SK-N-SH treated with all-trans-retinoic acid at 6 μM for 48 hours (cell line): ENCODE data around the gene CD6.

Experiments
- CSDC2 ChIP-seq: fragments of 250-450 bp; sonication (Bioruptor Pico); IDR thresholded peaks from 2 replicates; pipeline ENCODE4 v1.5.0; 2020; ENCODE audit warnings: mild to moderate bottlenecking, moderate library complexity
- ESRRG ChIP-seq: fragments of 250-450 bp; sonication (Bioruptor Pico); IDR thresholded peaks from 2 replicates; pipeline ENCODE4 v1.6.1; 2021; ENCODE audit warnings: mild to moderate bottlenecking
- GLIS3 ChIP-seq: fragments of 250-450 bp; sonication (Bioruptor Pico); IDR thresholded peaks from 2 replicates; pipeline ENCODE4 v1.5.0; 2020; ENCODE audit warnings: mild to moderate bottlenecking, moderate library complexity
- ISL1 ChIP-seq: fragments of 250-450 bp; sonication (Bioruptor Pico); IDR thresholded peaks from 2 replicates; pipeline ENCODE4 v2.1.2; 2022; ENCODE audit warnings: mild to moderate bottlenecking, moderate library complexity
- OSR1 ChIP-seq: fragments of 250-450 bp; sonication (Bioruptor Pico); IDR thresholded peaks from 2 replicates; pipeline ENCODE4 v1.8.0; 2022; ENCODE audit warnings: moderate library complexity, mild to moderate bottlenecking, inconsistent platforms
- RARB ChIP-seq: fragments of 250-450 bp; sonication (Bioruptor Pico); IDR thresholded peaks from 2 replicates; pipeline ENCODE4 v1.8.0; 2021; ENCODE audit warnings: mild to moderate bottlenecking, moderate library complexity
- ZC3H10 ChIP-seq: fragments of 250-450 bp; sonication (Bioruptor Pico); IDR thresholded peaks from 2 replicates; pipeline ENCODE4 v1.5.1; 2021; ENCODE audit warnings: mild to moderate bottlenecking, moderate library complexity
- TF ChIP-seq, protein P1 (sequence below): fragments of 250-450 bp; sonication (Bioruptor Pico); IDR thresholded peaks from 2 replicates; pipeline ENCODE4 v1.8.0; 2020; ENCODE audit warnings: mild to moderate bottlenecking, moderate library complexity, borderline replicate concordance
- TF ChIP-seq, protein P2 (sequence below): fragments of 250-450 bp; sonication (Bioruptor Pico); IDR thresholded peaks from 2 replicates; pipeline ENCODE4 v1.5.1; 2021; ENCODE audit warnings: mild to moderate bottlenecking, moderate library complexity
- TF ChIP-seq, protein P3 (sequence below): fragments of 250-450 bp; sonication (Bioruptor Pico); IDR thresholded peaks from 2 replicates; pipeline ENCODE4 v1.5.1; 2020; ENCODE audit warnings: low read depth, mild to moderate bottlenecking, moderate library complexity
- TF ChIP-seq, protein P4 (sequence below): fragments of 250-450 bp; sonication (Bioruptor Pico); IDR thresholded peaks from 2 replicates; pipeline ENCODE4 v1.5.0; 2020; ENCODE audit warnings: mild to moderate bottlenecking, moderate library complexity

DNA sequence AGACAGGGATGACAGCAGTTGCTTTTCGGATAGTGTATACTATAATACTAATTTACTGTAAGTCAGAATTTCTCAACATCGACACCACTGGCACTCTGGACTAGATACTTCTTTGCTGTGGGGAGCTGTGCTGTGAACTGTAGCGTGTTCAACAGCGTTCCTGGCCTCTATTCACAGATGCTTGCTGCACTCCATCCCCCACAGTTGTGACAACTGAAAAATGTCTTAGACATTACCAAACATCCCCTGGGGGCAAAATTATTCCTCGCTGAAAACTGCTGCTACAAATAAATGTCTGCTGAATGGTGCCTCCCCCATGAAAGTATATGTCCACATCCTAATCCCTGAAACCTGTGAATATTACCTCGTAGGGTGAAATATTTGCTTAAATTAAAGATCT, 12.0 kb upstream of the CD6 start:
- TF ChIP-seq, protein P1, sequence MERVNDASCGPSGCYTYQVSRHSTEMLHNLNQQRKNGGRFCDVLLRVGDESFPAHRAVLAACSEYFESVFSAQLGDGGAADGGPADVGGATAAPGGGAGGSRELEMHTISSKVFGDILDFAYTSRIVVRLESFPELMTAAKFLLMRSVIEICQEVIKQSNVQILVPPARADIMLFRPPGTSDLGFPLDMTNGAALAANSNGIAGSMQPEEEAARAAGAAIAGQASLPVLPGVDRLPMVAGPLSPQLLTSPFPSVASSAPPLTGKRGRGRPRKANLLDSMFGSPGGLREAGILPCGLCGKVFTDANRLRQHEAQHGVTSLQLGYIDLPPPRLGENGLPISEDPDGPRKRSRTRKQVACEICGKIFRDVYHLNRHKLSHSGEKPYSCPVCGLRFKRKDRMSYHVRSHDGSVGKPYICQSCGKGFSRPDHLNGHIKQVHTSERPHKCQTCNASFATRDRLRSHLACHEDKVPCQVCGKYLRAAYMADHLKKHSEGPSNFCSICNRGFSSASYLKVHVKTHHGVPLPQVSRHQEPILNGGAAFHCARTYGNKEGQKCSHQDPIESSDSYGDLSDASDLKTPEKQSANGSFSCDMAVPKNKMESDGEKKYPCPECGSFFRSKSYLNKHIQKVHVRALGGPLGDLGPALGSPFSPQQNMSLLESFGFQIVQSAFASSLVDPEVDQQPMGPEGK (CRISPR knock-in tag), result no peak
- no peak for TF ChIP-seq ESRRG
- TF ChIP-seq, protein P2, sequence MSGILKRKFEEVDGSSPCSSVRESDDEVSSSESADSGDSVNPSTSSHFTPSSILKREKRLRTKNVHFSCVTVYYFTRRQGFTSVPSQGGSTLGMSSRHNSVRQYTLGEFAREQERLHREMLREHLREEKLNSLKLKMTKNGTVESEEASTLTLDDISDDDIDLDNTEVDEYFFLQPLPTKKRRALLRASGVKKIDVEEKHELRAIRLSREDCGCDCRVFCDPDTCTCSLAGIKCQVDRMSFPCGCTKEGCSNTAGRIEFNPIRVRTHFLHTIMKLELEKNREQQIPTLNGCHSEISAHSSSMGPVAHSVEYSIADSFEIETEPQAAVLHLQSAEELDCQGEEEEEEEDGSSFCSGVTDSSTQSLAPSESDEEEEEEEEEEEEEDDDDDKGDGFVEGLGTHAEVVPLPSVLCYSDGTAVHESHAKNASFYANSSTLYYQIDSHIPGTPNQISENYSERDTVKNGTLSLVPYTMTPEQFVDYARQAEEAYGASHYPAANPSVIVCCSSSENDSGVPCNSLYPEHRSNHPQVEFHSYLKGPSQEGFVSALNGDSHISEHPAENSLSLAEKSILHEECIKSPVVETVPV (CRISPR knock-in tag), result no peak
- TF ChIP-seq OSR1, result no peak
- TF ChIP-seq CSDC2 (CRISPR knock-in tag), result no peak
- TF ChIP-seq, protein P3, sequence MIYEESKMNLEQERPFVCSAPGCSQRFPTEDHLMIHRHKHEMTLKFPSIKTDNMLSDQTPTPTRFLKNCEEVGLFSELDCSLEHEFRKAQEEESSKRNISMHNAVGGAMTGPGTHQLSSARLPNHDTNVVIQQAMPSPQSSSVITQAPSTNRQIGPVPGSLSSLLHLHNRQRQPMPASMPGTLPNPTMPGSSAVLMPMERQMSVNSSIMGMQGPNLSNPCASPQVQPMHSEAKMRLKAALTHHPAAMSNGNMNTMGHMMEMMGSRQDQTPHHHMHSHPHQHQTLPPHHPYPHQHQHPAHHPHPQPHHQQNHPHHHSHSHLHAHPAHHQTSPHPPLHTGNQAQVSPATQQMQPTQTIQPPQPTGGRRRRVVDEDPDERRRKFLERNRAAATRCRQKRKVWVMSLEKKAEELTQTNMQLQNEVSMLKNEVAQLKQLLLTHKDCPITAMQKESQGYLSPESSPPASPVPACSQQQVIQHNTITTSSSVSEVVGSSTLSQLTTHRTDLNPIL (CRISPR knock-in tag), result no peak
- TF ChIP-seq, protein P4, sequence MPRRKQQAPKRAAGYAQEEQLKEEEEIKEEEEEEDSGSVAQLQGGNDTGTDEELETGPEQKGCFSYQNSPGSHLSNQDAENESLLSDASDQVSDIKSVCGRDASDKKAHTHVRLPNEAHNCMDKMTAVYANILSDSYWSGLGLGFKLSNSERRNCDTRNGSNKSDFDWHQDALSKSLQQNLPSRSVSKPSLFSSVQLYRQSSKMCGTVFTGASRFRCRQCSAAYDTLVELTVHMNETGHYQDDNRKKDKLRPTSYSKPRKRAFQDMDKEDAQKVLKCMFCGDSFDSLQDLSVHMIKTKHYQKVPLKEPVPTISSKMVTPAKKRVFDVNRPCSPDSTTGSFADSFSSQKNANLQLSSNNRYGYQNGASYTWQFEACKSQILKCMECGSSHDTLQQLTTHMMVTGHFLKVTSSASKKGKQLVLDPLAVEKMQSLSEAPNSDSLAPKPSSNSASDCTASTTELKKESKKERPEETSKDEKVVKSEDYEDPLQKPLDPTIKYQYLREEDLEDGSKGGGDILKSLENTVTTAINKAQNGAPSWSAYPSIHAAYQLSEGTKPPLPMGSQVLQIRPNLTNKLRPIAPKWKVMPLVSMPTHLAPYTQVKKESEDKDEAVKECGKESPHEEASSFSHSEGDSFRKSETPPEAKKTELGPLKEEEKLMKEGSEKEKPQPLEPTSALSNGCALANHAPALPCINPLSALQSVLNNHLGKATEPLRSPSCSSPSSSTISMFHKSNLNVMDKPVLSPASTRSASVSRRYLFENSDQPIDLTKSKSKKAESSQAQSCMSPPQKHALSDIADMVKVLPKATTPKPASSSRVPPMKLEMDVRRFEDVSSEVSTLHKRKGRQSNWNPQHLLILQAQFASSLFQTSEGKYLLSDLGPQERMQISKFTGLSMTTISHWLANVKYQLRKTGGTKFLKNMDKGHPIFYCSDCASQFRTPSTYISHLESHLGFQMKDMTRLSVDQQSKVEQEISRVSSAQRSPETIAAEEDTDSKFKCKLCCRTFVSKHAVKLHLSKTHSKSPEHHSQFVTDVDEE, result no peak
- TF ChIP-seq ISL1 (CRISPR knock-in tag), result no peak
- TF ChIP-seq RARB (CRISPR knock-in tag), result no peak
- no peak for TF ChIP-seq GLIS3
- no peak for TF ChIP-seq ZC3H10 (CRISPR knock-in tag)
